ENCODE measurements around the gene C2orf92. TPM values are rescaled to one million over a fixed set of nuclear protein-coding genes. Genes with fewer than 3 reads are reported as not detected.

The C2orf92 gene
- total RNA-seq, 3 donors from 2014 or later (not counting 1 experiment from before 2014, with no cell fraction given) = 13.4 to 20.9 (median 16.1) TPM

DNA sequence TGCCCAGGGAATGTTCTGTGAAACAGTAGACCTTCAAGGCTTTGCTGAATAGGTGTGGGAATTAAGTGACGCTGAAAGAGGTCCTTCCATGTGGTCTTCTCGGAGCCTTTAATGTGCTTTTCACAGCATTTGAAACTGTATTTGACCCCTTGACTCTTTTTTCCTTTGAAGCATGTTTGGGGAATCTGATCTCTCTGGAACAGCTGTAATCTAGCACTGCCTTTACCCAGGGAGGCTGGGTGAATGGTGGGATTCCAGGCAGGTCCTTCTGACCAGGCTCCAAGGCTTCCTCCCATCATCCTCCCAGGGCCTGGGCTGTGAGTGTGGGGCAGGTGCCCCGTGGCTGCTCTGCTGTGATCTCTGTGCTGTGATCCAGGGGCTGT is 48.1 kb downstream of the C2orf92 start:
- DNase-seq (no peak), ATAC-seq (no peak)
- Histone ChIP-seq H3K9me3 (ENCODE audit: control insufficient read depth, insufficient read depth, low read length) (no peaks in the 10 kb centered on the region), H3K4me1 (ENCODE audit: control insufficient read depth, insufficient read depth, low read length) (peaks cover 87% of the 10 kb centered on the region), H3K4me3 (ENCODE audit: low read length) (peak overlapping the region; percentile 69), H3K27ac (ENCODE audit: low read length) (peak overlapping the region; percentile 71), H3K36me3 (ENCODE audit: control insufficient read depth, insufficient read depth, low read length) (peaks cover 18% of the 10 kb centered on the region), H3K27me3 (ENCODE audit: control insufficient read depth, insufficient read depth, low read length) (no peaks in the 10 kb centered on the region)
- Mint-ChIP-seq H3K27me3 (ENCODE audit: low read depth in 2 of 2) (no peaks in the 10 kb centered on the region), H3K36me3 (peaks cover 15% of the 10 kb centered on the region), H3K4me1 (peaks cover 86 to 91% of the 10 kb centered on the region in 2 donors), H3K27ac (peak overlapping the region; percentile 97), H3K9me3 (no peaks in the 10 kb centered on the region), H3K4me3 (peak overlapping the region; percentile 94)
- TF ChIP-seq, protein P1, sequence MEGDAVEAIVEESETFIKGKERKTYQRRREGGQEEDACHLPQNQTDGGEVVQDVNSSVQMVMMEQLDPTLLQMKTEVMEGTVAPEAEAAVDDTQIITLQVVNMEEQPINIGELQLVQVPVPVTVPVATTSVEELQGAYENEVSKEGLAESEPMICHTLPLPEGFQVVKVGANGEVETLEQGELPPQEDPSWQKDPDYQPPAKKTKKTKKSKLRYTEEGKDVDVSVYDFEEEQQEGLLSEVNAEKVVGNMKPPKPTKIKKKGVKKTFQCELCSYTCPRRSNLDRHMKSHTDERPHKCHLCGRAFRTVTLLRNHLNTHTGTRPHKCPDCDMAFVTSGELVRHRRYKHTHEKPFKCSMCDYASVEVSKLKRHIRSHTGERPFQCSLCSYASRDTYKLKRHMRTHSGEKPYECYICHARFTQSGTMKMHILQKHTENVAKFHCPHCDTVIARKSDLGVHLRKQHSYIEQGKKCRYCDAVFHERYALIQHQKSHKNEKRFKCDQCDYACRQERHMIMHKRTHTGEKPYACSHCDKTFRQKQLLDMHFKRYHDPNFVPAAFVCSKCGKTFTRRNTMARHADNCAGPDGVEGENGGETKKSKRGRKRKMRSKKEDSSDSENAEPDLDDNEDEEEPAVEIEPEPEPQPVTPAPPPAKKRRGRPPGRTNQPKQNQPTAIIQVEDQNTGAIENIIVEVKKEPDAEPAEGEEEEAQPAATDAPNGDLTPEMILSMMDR (IDR thresholded peaks at IDR 0.05) = no peak
- 35% methylated on average over 3 of the region's 3 CpGs for WGBS (ENCODE audit: insufficient coverage)
- intact Hi-C loops (cut with micrococcal nuclease) = loop anchor here (10.0 kb wide), 1 partner anchor 747 kb away; no protein-coding TSS in a partner anchor

DNA sequence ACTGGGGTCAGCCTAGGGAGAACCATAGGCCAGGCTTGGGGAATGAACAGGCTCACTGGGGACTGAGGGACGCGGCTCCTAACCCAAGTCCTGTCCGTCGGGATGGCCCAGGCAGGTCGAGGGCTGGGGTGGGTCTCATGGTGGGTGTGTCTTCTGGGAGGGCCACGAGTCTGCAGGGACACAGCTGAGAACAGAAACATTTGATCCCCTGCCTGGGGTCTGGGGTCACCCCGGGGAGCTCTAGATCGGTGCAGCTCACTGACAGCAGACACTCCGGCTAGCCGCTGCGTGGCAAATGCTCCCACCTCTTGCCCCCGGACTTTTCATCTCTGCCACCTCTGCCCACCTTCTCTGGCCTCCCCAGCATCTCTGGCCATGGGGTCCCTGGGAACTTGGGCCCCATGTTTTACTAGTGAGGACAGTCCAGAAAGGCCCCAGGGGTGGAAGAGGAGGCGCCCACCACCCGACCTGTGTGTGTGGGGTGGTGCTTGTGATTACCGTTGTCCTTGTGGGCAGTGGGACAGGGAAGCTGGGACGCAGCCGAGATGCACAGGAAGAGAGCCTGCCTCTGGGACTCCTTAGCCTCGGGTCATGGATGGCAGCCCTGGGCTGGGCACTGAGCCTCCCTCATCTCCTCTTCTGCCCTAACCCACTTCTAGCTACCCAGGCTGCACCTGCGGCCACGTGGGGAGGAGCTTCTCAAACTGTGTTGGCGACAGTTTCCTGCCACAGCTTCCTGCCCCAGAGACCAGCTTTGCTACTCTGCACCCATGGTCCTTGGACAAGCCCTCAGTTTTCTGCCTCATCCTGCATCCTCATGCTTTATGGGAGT is 48.8 kb downstream of the C2orf92 start:
- Histone ChIP-seq H3K4me1 (ENCODE audit: control insufficient read depth, insufficient read depth, low read length) (peaks cover 87% of the 10 kb centered on the region), H3K4me3 (ENCODE audit: low read length) (peak overlapping the region; percentile 69), H3K27me3 (ENCODE audit: control insufficient read depth, insufficient read depth, low read length) (no peaks in the 10 kb centered on the region), H3K9me3 (ENCODE audit: control insufficient read depth, insufficient read depth, low read length) (no peaks in the 10 kb centered on the region), H3K27ac (ENCODE audit: low read length) (peak overlapping the region; percentile 71), H3K36me3 (ENCODE audit: control insufficient read depth, insufficient read depth, low read length) (peaks cover 24% of the 10 kb centered on the region)
- Mint-ChIP-seq H3K36me3 (peaks cover 15% of the 10 kb centered on the region), H3K9me3 (no peaks in the 10 kb centered on the region), H3K27me3 (ENCODE audit: low read depth in 2 of 2) (no peaks in the 10 kb centered on the region), H3K27ac (peak overlapping the region; percentile 97), H3K4me1 (peaks cover 89 to 91% of the 10 kb centered on the region in 2 donors), H3K4me3 (peak overlapping the region; percentile 94)
- TF ChIP-seq, protein P1 (IDR thresholded peaks at IDR 0.05) = no peak
- peak; percentile 72 to 88 for DNase-seq
- WGBS (ENCODE audit: insufficient coverage) = 25% methylated on average over 21 of the region's 21 CpGs
- intact Hi-C loops (cut with micrococcal nuclease) = loop anchor here (1.0 to 10.0 kb wide), 2 partner anchors 27 to 747 kb away; no protein-coding TSS in a partner anchor
- ATAC-seq = peak; percentile 65 to 76 (median 76)

DNA sequence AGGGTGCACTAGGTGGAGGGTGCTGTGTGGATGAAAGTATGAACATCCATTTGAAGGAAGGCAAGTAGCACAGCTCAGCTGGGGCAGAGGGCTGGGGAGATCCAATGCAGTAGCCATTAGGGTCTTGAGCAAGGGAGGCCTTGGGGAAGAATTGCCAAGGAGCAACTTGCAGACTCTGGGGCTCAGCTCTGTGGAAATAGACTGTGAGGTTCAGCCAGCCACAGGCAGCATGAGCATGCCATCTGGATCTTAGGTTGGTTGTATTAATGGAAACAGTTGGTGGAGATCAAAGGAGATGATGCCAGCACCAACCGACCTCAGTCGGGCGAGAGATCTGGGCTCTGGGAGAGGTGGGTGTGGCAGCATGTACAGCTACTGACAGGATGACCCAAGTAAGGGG is 49.4 kb downstream of the C2orf92 start:
- Histone ChIP-seq H3K4me1 (ENCODE audit: control insufficient read depth, insufficient read depth, low read length) (peaks cover 90% of the 10 kb centered on the region), H3K36me3 (ENCODE audit: control insufficient read depth, insufficient read depth, low read length) (peaks cover 30% of the 10 kb centered on the region), H3K4me3 (ENCODE audit: low read length) (peak overlapping the region; percentile 69), H3K9me3 (ENCODE audit: control insufficient read depth, insufficient read depth, low read length) (no peaks in the 10 kb centered on the region), H3K27me3 (ENCODE audit: control insufficient read depth, insufficient read depth, low read length) (no peaks in the 10 kb centered on the region), H3K27ac (ENCODE audit: low read length) (peak overlapping the region; percentile 71)
- Mint-ChIP-seq H3K27ac (peak overlapping the region; percentile 97), H3K4me1 (peaks cover 87 to 90% of the 10 kb centered on the region in 2 donors), H3K27me3 (ENCODE audit: low read depth in 2 of 2) (no peaks in the 10 kb centered on the region), H3K4me3 (peak overlapping the region; percentile 94), H3K9me3 (no peaks in the 10 kb centered on the region), H3K36me3 (peaks cover 15% of the 10 kb centered on the region)
- DNase-seq (peak in 1 of 2 donors; percentile 41), ATAC-seq (peak; percentile 11 to 31 (median 15))
- TF ChIP-seq, protein P1 (IDR thresholded peaks at IDR 0.05) = no peak
- WGBS (ENCODE audit: insufficient coverage) = 6% methylated on average over 3 of the region's 3 CpGs
- intact Hi-C loops (cut with micrococcal nuclease) = loop anchor here (1.0 to 10.0 kb wide), 2 partner anchors 26 to 746 kb away; no protein-coding TSS in a partner anchor

Data from natural killer cell (primary cell).